Endothelial cell of hepatic sinusoid (primary cell): ENCODE measurements around the gene SAMD5.
"Not testable (repeated sequence)": the region's sequence is repeated elsewhere in the genome, so short reads cannot be mapped to it uniquely, and the experiment has no call there.

Experiments used
- in situ Hi-C: cut with HindIII; loops from 2 replicates; pipeline ENCODE4 v1.10.0; 2017; ENCODE audit warnings: low sequenced_read_pairs

Gene SAMD5

DNA sequence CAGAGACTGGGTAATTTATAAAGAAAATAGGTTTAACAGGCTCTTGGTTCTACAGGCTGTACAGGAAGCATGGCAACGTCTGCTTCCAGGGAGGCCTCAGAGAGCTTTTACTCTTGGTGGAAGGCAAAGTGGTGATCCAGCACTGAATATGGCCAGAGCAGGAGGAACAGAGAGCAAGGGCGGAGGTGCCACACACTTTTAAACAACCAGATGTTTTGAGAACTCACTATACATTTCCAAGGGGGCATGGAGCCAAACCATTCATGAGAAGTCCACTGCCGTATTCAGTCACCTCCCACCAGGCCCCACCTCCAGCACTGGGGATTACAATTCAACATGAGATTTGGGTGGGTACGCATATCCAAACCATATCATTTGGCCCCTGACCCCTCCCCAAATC, 18.7 kb downstream of the SAMD5 start:
- in situ Hi-C loops: no loop called here

DNA sequence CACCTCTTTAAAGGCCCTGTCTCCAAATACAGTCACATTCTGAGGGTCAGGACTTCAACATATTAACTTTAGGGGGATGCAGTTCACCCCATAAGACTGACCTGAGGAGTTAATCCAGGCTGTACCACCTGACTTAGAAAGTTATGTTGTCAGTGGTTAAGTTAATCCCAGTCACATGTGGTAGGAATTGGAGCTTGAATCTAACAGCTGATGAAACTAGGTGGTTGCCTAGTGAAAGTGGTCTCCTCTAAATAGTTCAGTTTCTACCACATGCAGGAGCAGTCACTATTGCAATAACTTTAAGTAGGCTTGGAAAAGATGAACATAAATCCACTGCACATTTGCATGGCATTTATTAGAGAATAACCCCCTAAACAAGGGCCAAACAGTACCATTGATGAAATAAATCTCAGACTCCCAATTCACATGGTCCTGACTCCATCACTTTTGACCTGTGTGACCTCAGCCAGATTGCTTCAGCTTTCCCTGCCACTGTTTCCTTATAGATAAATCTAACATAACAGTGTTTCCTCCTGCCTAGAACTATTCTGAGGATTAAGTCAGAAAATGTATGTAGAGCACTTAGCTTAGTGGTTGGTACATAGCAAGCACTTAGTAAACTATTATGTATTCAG, 20.1 kb downstream of the SAMD5 start:
- in situ Hi-C loops: no loop called here

DNA sequence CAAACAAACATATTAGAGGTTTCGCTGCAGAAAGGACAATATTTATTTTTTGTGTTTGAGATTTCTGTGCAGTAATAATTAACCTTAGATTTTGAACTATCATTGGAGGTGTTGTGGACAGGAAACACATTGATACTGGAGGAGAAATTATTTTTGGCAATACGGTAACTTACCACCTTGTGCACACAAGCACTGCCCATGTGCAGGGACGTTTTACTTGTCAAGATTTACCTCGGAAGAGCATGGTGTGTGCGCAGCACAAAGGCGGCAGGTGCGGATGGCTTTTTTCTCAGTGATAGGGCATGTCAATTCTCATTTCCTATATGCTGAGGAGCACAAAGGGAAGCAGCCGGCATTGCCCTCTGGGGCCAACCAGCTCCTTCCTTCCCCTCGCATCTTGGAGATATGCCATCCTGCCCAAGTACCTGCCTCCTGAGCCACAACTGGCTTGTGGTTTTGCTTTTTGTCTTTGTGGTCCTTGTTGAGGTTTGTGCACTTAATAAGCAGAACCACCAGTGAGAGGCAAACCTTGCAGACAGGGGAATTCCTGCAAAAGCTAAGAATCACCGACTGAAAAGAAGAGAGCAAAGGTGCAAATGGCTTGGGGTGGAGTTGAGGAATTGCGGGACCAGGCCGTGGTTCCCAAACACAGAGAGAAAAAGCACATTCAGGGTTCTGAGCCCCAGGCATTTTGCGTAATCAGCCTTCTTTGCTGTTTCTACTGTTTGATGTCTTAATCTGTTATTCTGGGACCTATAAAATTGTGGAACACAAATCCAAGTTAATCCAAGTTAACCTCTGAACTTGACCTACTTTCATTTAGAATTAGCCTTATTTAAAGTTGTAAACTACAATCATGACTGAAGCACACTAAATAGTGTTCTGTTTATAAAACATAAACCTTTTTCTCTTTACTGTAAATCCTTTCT, 21.9 kb downstream of the SAMD5 start:
- in situ Hi-C loops: no loop called here

DNA sequence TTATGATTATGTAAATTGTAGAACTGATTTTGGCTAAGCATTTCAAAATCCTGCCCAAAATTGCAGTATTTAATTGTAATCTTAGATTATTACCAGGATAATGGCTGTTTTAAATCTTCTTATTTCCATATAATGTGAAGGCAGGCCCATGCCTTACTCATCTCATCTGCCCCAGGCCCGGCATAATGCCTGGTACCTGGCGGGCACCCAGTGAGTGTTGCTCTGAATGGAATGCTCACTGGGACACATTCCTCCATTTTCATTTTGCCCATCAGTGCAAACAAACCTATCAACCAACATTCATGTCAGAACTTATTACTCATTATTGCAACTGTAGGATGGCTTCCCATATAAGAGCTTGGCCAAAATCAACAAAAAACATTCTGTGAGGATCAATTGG, 22.8 kb downstream of the SAMD5 start:
- in situ Hi-C loops: no loop called here

DNA sequence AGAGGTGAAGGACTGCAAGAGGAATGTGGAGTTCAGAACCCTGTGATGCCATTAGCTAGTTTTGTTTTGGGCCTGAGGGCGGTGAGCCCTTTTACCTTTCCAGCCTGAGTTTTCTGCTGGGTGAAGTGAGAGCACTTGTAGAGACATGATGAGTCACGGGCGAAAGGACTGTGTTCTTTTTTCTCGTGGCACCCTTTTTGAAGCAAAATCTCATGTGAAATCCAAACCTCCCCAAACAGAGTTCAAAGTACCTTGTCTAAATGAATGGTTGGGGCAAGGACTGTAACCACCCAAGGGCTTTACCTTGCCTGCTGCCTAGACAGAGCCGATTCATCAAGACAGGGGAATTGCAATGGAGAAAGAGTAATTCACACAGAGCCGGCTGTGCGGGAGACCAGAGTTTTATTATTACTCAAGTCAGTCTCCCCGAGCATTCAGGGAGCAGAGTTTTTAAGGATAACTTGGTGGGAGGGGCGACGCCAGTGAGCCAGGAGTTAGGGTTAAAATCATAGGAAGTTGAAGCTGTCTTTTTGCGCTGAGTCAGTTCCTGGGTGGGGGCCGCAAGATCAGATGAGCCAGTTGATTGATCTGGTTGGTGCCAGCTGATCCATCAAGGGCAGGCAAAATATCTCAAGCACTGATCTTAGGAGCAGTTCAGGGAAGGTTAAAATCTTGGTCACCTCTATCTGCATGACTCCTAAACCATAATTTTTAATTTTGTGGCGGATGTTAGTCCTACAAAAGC, 25.8 kb downstream of the SAMD5 start:
- in situ Hi-C loops: no loop called here

DNA sequence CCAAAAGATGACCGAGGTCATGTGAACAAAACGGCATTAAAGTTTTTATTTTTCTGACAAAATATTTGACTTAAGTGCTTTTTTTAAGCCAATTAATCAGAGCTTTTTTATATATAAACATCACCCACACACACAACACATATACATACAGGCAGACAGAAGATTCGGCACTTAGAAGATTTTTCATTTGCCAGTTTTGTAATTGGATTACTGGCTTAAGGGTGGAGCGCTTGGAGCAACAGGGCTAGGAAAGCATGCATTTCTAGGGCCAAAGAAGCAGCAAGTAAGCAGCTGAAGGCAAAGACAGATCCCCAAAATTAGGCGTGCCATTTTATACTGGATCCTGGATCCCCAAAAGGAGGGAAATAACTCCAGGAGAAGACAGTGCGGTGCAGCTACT, 30.3 kb downstream of the SAMD5 start:
- in situ Hi-C loops: no loop called here

DNA sequence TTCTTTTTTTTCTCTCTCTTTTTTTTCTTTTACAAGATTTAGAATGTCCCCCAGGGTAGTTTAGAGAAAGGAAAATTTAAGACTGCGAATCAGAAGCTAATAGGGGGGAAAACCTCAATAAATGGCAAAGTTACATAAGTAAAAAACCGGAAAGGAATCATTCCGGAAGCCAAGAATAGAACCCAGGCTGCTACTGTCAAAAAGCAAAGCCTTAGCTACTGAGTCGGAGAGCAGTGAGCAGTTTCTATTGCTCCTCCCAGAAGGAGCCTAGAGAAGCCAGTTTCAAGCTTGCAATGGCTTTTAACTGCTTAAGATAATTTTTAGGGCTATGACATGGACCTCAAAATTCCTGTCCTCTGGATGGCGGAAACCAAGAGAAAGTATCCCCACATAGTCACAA, 31.6 kb downstream of the SAMD5 start:
- in situ Hi-C loops: no loop called here

DNA sequence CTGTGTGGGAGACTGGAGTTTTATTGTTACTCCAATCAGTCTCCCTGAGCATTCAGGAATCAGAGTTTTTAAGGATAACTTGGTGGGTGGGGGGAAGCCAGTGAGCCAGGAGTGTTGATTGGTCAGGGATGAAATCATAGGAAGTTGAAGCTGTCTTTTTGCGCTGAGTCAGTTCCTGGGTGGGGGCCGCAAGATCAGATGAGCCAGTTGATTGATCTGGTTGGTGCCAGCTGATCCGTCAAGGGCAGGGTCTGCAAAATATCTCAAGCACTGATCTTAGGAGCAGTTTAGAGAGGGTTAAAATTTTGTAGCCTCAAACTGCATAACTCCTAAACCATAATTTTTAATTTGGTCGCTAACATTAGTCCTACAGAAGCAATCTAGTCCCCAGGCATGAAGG, 33.9 kb downstream of the SAMD5 start:
- in situ Hi-C loops: not testable (repeated sequence)

DNA sequence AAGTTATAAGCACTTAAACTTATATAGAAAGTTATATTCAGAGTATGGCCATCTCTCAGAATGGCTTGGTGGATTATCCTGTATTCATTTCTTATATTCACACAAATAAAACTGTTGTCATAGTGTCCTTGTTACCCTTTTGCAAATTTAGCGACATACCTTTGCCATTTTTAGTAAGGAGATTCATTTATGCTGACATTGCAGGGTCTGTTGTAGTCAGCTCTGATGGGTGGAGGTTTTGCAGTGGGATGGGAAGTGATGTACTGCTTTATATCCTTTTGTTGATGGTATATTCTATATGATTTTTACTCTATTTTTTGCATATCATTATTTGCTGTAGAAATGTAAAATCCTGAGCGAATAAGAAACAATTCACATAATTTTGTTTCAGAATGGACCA, 35.9 kb downstream of the SAMD5 start:
- in situ Hi-C loops: no loop called here

DNA sequence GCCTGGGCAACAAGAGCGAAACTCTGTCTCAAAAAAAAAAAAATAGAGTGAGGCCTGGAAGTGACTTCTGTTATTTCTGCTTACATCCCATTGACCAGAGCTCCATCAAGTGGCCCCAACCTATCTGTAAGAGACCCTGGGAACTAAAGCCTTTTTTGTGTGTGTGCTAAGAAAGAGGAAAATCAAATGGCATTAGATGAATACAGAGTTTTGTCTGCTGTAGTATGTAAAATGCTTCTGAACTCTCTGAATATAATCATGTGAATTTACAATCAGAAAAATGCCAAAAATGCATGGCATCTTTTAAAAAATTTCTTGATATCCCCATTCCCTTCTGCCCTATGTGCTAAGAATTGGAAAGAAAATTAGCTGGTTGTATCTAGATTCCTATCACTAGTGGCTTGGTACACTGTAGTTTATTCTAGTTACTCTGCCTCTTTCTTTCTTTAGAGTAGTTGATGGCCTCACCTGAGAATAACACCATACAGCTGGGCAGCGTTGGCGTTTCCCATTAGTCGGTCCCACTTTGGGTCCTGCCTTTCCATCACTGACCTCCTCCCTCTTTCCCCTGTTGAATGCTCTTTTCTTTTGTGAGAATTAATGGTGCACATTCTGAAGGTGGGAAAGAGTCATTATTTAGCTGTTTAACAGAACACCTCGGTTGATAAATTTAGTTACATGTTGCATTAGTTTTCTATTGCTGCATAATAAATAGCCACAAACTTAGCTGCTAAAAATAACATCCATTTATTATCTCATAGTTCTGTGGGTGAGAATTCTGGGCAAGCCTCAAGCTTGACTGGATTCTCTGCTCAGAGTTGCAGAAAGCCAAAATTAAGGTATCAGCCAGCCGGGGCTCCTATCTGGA, 38.2 kb downstream of the SAMD5 start:
- in situ Hi-C loops: loop anchor here (5.0 kb wide), 1 partner anchor 126 kb away; no protein-coding TSS in a partner anchor

DNA sequence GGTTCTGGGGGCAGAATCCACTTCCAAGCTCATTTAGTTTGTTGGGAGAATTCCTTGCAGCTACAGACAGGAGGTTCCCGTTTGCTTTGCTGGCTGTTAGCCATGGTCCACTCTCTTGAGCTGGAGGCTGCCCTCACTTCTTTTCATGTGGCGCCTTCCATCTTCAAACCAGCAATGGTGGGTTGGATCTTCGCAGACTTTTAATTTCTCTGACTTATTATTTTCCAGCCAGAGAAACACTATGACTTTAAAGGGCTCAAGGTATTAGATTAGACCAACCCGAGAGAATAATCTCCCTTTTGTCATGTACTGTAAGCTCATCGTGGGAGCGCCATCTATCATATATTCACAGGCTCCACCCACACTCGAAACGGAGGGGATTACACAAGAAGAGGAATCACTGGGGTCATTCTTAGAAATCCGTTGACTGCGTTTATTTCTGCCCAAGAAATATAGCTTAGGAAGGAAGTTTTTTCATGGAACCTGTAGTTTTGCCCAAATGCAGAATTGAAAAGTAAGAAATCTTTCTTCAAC, 38.9 kb downstream of the SAMD5 start:
- in situ Hi-C loops: loop anchor here (5.0 kb wide), 1 partner anchor 125 kb away; no protein-coding TSS in a partner anchor

DNA sequence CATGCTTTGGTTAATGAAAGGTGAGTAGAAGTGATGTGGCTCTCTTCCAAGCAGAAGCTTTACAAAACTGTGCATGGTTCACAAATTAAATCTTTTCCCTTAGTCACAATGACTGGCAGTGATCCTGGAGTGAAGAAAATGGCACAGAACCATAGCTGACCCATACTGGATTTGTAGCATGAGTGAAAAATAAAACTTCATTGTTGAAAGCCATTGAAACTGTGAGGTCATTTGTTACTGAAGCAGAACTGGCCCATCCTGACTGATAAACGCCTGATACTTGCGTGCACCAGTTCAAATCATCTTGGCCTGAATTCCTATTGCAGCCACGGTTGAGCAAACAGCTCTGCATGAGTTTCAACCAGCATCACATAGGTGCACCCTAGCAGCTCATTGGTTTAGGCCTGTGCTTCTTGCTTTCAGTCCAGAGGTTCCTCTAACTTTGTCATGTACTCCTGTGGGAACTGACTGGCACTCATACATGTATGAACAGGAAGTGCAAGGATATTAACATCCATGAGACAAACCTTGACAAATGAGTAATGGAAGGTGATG, 40.5 kb downstream of the SAMD5 start:
- in situ Hi-C loops: loop anchor here (5.0 kb wide), 1 partner anchor 123 kb away; no protein-coding TSS in a partner anchor

DNA sequence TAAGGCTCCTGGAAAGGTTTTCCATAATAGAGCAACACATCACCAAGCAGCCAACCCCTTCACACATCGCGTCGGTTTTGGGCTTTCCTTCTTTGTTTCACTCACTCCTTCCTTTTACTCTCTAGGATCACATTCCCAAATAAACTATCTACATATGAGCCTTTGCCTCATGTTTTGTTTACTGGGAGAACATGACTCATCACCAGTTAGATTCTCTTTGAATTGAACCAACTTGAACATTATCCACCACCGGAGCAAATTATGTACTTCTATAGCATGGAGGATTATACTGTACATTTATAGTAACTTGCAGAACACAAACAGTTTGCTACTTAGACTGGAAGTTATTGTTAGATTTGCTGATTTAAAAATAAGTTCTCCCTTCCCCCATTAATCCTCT, 41.0 kb downstream of the SAMD5 start:
- in situ Hi-C loops: loop anchor here (5.0 kb wide), 1 partner anchor 123 kb away; no protein-coding TSS in a partner anchor

DNA sequence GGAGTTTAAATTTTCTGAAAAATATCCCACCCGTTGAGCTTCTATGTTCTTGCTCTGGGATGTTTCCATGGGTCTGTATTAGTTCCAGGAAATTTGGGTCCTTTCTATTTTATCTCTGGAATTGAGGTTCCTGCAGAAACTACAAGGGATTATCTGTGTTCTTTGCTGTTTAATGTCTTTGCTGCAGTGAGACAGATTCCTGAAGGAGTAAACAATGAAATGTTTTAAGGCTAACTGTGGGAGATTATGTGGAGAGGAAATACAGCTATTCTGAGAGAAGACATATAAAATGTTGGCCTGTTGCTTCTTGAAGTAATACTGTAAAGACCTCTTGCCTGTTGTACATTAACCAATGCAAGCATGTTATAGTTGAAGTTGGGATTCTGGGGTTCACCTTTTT, 43.5 kb downstream of the SAMD5 start:
- in situ Hi-C loops: no loop called here

DNA sequence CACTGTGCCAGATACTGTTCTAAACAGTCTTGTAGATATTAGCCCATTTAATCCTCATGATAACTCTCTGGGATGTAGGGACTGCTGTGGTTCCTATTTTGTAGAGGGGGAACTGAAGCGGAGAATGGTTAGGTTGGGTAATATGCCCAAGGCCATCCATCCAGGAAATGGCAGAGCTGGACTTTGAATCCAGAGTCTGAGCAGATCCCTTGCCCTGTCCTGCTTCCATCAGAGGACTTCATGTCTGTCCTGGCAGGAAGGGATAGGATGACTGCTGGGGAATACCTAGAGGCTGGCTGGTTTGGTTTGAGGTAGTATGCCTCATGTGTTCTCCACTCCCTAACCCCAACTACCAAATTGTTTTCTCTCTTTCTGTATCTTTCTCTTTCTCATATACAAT, 44.6 kb downstream of the SAMD5 start:
- in situ Hi-C loops: no loop called here

DNA sequence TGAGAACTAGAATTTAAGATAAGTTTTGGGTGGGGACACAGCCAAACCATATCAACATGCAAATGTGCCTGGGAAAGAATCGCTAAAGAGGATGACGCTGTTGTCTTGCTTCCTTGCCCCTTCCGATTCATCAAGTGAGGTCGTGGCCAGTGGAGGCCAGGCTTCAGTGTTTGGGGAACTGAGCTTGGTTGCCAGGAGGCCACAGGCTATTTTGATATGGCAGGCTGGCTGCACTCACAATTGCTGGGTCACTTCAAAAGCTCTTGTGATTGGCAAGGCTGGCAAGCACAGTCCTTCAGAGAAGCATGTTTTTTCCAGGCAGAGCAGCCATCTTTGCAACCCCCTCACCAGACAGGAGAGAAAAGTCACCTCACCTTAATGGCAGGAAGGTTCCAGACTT, 45.8 kb downstream of the SAMD5 start:
- in situ Hi-C loops: no loop called here

DNA sequence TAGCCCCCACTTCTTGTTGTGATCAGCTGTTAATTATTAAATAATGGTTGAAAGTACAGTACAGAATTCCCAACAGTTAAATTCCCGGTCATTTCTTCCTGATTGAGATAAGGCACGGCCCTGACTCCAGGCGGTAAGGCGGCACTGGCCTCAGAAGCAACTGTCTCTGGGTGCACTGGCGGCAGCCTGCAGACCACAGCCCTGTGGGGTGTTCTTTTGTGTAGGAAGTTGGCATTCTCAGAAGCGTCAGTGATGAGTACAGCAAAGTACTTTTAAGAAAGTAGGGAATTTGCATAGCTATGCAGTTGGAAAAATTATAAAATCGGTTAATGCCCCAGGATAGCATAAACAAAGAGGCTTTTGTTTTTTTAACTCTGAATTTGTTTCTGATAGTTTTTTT, 50.5 kb downstream of the SAMD5 start:
- in situ Hi-C loops: no loop called here

DNA sequence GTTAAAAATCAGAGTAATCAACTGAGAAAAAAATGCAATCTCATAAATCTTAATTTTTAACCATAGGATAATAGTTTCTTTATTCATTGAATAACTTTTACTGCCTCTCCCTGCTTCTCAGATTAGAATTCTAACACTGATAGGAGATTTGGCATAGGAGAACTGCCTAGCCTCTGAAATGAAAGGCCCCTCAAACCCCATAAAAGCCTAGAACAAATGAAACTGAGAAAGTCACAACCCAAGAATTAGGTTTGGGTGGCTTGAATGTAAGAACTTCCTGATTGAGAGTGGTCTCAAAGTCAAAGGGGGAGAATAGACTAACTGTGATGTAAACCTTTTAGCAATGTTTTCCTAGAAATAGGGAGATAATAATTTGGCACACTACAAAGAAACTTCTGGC, 52.2 kb downstream of the SAMD5 start:
- in situ Hi-C loops: no loop called here

DNA sequence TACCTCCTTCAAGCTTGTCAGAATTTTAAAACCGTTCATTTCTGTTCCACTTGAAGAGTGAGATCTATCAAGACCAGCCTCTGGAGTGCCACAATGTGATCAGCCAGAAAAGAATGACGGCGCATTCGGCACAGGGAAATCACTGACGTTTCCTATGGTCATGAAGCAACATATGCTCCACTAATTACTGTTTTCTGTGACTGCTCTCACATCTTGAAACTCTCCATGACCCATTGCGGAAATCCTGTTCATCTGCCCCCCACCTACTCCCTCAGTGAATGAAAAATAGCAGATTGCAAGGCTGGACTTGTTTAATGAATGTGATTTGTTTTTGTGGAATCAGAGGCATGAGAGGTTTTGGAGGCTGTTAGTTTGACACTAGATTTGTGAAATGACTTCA, 53.2 kb downstream of the SAMD5 start:
- in situ Hi-C loops: no loop called here

DNA sequence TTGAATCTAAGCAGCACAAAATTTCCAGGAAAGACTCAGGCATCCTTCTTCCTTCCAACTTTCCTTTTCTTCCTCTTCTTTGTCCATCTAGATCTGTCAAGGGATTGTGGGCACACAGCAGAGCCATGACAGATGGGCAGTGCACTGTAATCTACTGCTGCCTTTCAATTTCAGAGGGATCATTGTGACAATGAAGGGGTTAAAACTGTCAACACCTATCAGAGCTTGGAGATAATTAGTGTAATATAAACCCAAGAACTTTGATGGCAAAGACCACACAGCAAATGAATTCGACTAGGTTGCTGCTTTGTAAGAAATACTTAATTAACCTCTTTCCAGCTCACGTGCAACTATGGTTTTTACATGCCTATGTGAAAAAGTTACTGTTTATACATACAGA, 55.0 kb downstream of the SAMD5 start:
- in situ Hi-C loops: no loop called here
